ENCODE measurements around the gene SPAG16. TPM values are rescaled to one million over a fixed set of nuclear protein-coding genes. Genes with fewer than 3 reads are reported as not detected.

The SPAG16 gene
- total RNA-seq, 1 experiment from 2014 or later: 21.5 TPM

DNA sequence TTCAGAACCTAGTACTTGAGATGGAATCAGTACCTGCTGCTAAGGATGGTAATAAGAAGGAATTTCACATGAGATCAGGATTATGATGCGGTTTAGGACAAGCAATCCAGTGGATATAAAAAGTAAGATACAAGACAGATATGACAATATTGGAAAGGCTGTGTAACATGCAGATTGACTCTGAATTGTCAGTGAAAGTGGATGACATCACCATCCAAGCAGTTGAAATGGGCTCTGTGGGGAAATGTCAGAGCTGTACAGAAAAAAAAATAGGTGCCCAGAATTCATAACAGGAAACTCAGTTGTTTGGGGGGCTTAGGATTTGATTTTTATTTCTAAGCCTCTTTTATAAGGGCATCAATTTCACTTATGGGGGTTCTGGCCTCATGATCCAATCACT is 438.3 kb downstream of the SPAG16 start:
- Mint-ChIP-seq H3K27ac (ENCODE audit: unreplicated experiment) (no peak overlapping the region), H3K36me3 (ENCODE audit: insufficient read depth, unreplicated experiment) (no peaks in the 10 kb centered on the region), H3K9me3 (ENCODE audit: unreplicated experiment) (peaks cover 8% of the 10 kb centered on the region), H3K27me3 (ENCODE audit: insufficient read depth, unreplicated experiment) (no peaks in the 10 kb centered on the region), H3K4me3 (ENCODE audit: unreplicated experiment) (no peak overlapping the region), H3K4me1 (ENCODE audit: low read depth, unreplicated experiment) (no peaks in the 10 kb centered on the region)
- no TSS peak for BruUV-seq (replicated peaks)
- Histone ChIP-seq H3K4me1 (peaks cover 9% of the 10 kb centered on the region; the same call in 1 of the 2 replicates), H3K9me3 (peaks cover 4% of the 10 kb centered on the region; the same call in 1 of the 2 replicates), H3K27me3 (replicated peaks; ENCODE audit: control insufficient read depth, insufficient read depth, low read length) (no peaks in the 10 kb centered on the region), H3K36me3 (ENCODE audit: control insufficient read depth, insufficient read depth, low read length) (no peaks in the 10 kb centered on the region), H3K4me3 (ENCODE audit: low read depth, low read length) (no peak overlapping the region)
- ChIA-PET POLR2A (no interaction called here), CTCF (no interaction called here)
- no peak for DNase-seq
- intact Hi-C loops (cut with micrococcal nuclease; ENCODE audit: unreplicated experiment): no loop called here
- TF ChIP-seq, protein P1, sequence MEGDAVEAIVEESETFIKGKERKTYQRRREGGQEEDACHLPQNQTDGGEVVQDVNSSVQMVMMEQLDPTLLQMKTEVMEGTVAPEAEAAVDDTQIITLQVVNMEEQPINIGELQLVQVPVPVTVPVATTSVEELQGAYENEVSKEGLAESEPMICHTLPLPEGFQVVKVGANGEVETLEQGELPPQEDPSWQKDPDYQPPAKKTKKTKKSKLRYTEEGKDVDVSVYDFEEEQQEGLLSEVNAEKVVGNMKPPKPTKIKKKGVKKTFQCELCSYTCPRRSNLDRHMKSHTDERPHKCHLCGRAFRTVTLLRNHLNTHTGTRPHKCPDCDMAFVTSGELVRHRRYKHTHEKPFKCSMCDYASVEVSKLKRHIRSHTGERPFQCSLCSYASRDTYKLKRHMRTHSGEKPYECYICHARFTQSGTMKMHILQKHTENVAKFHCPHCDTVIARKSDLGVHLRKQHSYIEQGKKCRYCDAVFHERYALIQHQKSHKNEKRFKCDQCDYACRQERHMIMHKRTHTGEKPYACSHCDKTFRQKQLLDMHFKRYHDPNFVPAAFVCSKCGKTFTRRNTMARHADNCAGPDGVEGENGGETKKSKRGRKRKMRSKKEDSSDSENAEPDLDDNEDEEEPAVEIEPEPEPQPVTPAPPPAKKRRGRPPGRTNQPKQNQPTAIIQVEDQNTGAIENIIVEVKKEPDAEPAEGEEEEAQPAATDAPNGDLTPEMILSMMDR (IDR thresholded peaks at IDR 0.05; ENCODE audit: insufficient read depth in 1 of 2, low read depth in 1 of 2, low read length in 1 of 2, severe bottlenecking in 1 of 2, unreplicated experiment in 1 of 2): no peak

DNA sequence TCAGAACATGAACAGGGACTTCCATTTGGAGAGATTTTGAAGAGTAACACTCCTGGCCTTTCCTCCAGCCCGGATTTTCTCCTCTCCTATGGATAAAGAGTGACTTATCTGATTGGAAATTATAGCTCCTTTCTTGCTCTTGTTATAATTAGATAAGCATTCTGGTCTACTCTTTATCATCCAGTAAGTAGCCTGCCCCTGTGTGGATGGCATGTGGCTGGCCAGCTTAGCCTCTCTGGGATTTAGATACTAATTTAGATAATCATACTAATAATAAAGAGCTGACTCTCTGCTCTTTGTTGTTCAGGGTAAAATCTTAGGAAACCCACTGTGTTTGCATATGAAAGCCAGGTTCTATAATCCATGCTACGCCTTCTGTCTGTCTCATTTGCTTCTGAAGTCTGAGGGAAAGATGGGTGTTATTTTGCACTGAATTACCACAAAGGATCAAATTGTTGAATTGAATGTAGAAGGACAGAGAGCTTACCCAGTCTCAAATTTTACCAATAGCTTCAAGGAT is 438.8 kb downstream of the SPAG16 start:
- H3K27me3 ChIP-seq (replicated peaks; ENCODE audit: control insufficient read depth, insufficient read depth, low read length): no peaks in the 10 kb centered on the region
- Mint-ChIP-seq H3K27ac (ENCODE audit: unreplicated experiment) (no peak overlapping the region), H3K27me3 (ENCODE audit: insufficient read depth, unreplicated experiment) (no peaks in the 10 kb centered on the region), H3K36me3 (ENCODE audit: insufficient read depth, unreplicated experiment) (no peaks in the 10 kb centered on the region), H3K4me1 (ENCODE audit: low read depth, unreplicated experiment) (no peaks in the 10 kb centered on the region), H3K4me3 (ENCODE audit: unreplicated experiment) (no peak overlapping the region), H3K9me3 (ENCODE audit: unreplicated experiment) (peaks cover 8% of the 10 kb centered on the region)
- H3K36me3 ChIP-seq (ENCODE audit: control insufficient read depth, insufficient read depth, low read length): no peaks in the 10 kb centered on the region
- POLR2A ChIA-PET: no interaction called here
- no peak for DNase-seq
- TF ChIP-seq, protein P1 (IDR thresholded peaks at IDR 0.05; ENCODE audit: insufficient read depth in 1 of 2, low read depth in 1 of 2, low read length in 1 of 2, severe bottlenecking in 1 of 2, unreplicated experiment in 1 of 2): no peak
- no TSS peak for BruUV-seq (replicated peaks)
- intact Hi-C loops (cut with micrococcal nuclease; ENCODE audit: unreplicated experiment): no loop called here
- H3K4me3 ChIP-seq (ENCODE audit: low read depth, low read length): no peak overlapping the region
- CTCF ChIA-PET: no interaction called here
- peaks cover 9% of the 10 kb centered on the region; the same call in 1 of the 2 replicates for H3K4me1 ChIP-seq
- peaks cover 4% of the 10 kb centered on the region; the same call in 1 of the 2 replicates for H3K9me3 ChIP-seq

DNA sequence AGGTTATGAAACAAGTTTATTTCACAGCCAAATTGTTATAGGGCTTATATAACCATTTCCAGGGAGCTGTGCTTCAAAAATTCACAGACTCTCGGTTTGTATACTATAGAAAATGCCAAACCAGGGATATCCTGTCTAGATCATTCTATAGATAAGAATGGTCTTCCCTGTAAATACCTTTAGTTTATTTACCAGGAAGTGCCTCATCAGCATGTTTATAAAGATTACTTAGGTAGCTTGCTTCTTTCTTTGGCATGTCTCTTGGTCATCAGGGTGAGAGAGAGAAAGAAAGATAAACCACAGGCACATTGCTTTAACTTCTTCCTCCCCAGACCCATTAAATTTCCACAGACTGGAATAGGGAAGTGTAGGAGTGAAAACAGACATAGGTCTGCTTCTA is 439.4 kb downstream of the SPAG16 start:
- Mint-ChIP-seq H3K9me3 (ENCODE audit: unreplicated experiment) (peaks cover 8% of the 10 kb centered on the region), H3K36me3 (ENCODE audit: insufficient read depth, unreplicated experiment) (no peaks in the 10 kb centered on the region), H3K27me3 (ENCODE audit: insufficient read depth, unreplicated experiment) (no peaks in the 10 kb centered on the region), H3K27ac (ENCODE audit: unreplicated experiment) (no peak overlapping the region), H3K4me3 (ENCODE audit: unreplicated experiment) (no peak overlapping the region), H3K4me1 (ENCODE audit: low read depth, unreplicated experiment) (no peaks in the 10 kb centered on the region)
- H3K27me3 ChIP-seq (replicated peaks; ENCODE audit: control insufficient read depth, insufficient read depth, low read length): no peaks in the 10 kb centered on the region
- ChIA-PET POLR2A (no interaction called here), CTCF (no interaction called here)
- H3K36me3 ChIP-seq (ENCODE audit: control insufficient read depth, insufficient read depth, low read length): no peaks in the 10 kb centered on the region
- no peak overlapping the region for H3K4me3 ChIP-seq (ENCODE audit: low read depth, low read length)
- no TSS peak for BruUV-seq (replicated peaks)
- no peak for DNase-seq
- H3K9me3 ChIP-seq: peaks cover 4% of the 10 kb centered on the region; the same call in 1 of the 2 replicates
- H3K4me1 ChIP-seq: peaks cover 9% of the 10 kb centered on the region; the same call in 1 of the 2 replicates
- intact Hi-C loops (cut with micrococcal nuclease; ENCODE audit: unreplicated experiment): no loop called here
- TF ChIP-seq, protein P1 (IDR thresholded peaks at IDR 0.05; ENCODE audit: insufficient read depth in 1 of 2, low read depth in 1 of 2, low read length in 1 of 2, severe bottlenecking in 1 of 2, unreplicated experiment in 1 of 2): no peak
